Heart left ventricle (tissue), 13 donors: ENCODE measurements around the gene TRA2B.

Experiments
- POLR2A ChIP-seq, 2 donors: fragments of 450-650 bp; IDR thresholded peaks; one replicate each; pipeline ENCODE4 v1.6.1; 2017; ENCODE audit warnings: antibody characterized with exemption in 2 of 2, mild to moderate bottlenecking in 2 of 2, moderate library complexity in 2 of 2
- TF ChIP-seq, protein P1 (sequence below), 12 donors: fragments of 200-600 bp; sonication (generic) in 4 of 12; IDR thresholded peaks; one replicate each; pipeline versions ENCODE4 v1.5.0 to v1.8.0; 2018 to 2022; ENCODE audit warnings: antibody characterized with exemption in 12 of 12, mild to moderate bottlenecking in 5 of 12
- donor health status: ischemic (EF 13 %, LVEDD 7.1; RV severe dilation, severe dysfunction).
- donor health status: DM: no; HTN: yes; CAD: no.
- donor health status: DM: no; HTN: no; CAD: no.
- donor health status: ischemic (EF 25% LVEDD 6.9; RV normal size, moderate dysfunction).
- donor health status: ischemic (EF 25% LVEDD 5.7; RV mildly dilated, moderate dysfunction).
- donor health status: ischemic (EF 35%, LVEDD 5.7; RV mildly dilated, moderate dysfunction).
- donor health status: nonischemic (EF 11% LVEDD 7.7; RV severe dilation, severe dysfunction).
- donor health status: DM: yes; HTN: yes; CAD: no.
- donor health status: PGD.
- donor health status: ischemic (EF 29% LVEDD 5.4; RV normal size, mild dysfunction).
- donor health status: nonischemic (EF 23%, LVEDD 6.1; RV moderate dilation, normal function).

DNA sequence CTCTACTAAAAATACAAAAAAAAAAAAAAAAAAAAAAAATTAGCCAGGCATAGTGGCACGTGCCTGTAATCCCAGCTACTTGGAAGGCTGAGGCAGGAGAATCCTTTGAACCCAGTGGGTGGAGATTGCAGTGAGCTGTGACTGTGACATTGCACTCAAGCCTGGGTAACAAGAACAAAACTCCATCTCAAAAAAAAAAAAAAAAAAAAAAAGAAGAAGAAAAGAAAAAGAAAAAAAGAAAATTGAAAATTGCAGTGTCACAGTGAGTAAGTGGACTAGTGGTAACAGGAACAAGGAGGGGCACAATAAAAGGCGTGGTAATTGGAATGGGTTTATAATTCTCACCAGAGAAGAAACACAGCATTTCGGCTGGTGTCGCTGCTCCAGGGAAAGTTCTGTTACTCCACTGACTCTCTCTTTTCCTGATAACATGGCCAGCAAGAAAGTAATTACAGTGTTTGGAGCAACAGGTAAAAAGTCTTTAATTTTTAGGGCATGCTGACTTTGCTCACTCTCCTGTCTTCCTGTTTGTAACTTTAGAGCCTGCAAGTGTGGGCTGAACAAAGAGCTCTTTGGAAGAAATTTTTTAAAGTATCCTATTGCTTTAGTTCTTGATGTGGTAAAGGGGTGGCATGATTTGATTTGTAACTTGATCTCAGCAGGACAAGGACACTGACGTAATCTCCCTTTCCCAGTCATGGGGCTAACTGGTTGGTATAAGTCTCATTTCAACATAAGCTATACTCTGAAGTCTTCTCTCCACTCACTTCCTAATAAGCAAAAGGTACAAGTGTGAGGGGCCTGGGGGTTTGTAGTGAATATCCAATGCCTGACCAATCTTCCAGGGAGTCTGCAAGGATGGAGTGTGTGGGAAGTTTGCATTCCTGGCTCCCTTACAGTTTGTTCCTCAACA, 22.1 kb upstream of the TRA2B start:
- TF ChIP-seq, protein P1, sequence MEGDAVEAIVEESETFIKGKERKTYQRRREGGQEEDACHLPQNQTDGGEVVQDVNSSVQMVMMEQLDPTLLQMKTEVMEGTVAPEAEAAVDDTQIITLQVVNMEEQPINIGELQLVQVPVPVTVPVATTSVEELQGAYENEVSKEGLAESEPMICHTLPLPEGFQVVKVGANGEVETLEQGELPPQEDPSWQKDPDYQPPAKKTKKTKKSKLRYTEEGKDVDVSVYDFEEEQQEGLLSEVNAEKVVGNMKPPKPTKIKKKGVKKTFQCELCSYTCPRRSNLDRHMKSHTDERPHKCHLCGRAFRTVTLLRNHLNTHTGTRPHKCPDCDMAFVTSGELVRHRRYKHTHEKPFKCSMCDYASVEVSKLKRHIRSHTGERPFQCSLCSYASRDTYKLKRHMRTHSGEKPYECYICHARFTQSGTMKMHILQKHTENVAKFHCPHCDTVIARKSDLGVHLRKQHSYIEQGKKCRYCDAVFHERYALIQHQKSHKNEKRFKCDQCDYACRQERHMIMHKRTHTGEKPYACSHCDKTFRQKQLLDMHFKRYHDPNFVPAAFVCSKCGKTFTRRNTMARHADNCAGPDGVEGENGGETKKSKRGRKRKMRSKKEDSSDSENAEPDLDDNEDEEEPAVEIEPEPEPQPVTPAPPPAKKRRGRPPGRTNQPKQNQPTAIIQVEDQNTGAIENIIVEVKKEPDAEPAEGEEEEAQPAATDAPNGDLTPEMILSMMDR (IDR thresholded peaks at IDR 0.05): no peak
- TF ChIP-seq POLR2A (IDR thresholded peaks at IDR 0.05): no peak
